Measurements from ENCODE around the gene RPL37A.

DNA sequence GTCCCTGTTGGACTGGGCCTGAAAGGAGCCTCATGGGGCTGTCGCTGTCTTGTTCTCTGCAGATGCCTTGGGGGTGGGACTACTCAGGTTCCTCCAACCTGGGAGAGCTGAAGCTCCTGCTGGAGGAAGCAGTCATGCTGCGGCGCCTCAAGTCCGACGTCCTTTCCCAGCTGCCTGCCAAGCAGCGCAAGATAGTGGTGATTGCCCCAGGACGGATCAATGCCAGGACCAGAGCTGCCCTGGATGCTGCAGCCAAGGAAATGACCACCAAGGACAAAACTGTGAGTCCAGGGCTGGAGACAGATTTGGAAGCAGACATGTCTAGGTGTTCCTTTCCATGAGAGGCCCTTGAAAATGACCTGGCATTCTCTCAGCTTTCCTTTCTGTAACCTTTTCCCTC is 47.9 kb upstream of the RPL37A start:
- TF ChIP-seq TAF1 (IDR thresholded peaks at IDR 0.05; ENCODE audit: low read depth, low read length) (no peak), POLR2AphosphoS5 (IDR thresholded peaks at IDR 0.05; ENCODE audit: low read depth, low read length) (no peak), POLR2A (IDR thresholded peaks at IDR 0.05; ENCODE audit: low read depth, low read length) (no peak)
